ENCODE data around the gene CDYL2.

The CDYL2 gene

DNA sequence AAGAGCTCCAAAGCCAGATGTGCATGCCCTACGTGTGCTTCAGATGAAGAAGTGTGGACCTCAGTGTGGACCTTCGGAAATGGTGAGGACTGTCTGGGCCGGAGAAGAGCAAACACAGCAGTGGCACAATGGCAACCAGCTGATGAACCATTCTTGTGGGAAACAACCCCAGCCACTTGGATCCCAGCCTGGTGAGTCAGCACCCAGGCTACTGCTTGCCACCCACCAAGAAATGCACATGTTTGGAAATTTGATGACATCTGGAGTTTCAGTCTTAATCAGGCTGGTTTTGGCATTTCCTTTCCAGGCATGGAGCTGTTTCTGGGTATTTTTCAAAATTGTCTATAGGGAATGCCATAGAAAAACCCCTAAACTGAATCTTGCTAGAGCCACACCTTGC, 220.9 kb downstream of the CDYL2 start:
- DNase-seq = no peak

DNA sequence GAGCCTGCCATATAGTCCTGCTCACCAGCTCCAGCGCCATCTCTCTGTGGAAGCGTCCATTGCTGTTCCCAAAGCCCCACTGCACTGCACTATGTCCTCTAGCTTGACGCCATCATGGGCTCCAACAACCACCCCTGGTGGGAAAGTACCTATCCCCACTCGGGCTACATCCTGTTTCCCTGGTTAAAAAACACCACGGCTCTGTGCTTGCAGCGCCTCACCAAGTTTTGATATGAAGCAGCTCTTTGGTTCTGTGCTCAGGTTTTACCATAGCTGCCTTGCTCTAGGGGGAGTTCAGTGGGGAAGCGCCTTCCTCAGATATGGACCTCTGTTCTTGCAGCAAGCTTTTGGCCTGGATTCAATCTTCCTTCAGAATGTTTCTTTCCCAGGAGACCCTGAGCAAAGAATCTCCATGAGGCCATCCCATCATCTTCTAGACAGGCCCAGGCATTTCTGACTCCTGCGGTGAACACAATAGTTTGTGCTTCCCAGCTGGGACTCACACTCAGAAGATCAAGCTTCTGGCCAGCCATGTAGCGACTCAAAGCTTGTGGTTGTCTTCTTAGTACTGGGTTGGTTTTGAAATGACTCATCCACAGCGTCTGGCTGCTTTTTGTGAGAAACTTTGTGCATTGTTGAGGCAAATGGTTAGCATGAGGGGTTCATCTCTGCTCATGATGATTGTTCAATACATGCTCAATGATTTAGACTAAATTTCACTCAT, 224.1 kb downstream of the CDYL2 start:
- DNase-seq = no peak

DNA sequence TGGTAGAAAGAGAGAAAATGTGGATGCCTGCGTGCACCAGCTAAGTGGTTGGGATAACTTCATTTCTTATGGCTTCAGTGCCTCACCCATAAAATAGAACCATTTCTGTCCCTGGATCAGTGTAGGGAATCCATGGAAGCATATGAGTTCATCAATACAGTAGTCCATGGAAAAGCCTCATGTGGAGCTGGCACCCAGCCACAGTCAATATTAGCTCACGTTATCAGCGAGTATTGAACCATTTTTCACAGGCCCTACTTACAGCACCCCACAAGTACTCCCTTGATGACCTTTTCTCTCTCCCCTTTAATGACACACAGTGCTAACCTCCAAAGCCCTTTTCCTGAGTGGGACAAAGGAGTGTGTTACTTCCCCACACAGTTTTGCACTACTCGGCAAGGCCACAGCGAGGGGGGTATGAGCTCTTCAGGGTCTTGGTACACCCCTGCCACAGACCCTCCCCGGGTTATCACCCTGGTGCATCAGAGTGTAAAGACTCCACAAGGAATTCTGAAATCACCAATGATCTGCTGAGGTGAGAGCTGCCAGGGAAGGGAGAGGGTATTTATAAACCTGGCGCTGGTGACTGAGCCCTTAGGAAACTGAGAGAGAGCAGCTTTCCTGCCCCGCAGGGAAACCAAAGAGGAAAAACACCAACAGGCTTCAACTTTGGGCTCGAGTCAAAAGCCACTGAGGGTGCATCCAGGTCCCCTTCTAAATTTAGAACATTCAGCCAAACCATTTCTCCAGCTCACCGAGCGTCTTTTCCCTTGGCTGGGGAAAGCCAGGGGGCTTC, 226.7 kb downstream of the CDYL2 start:
- DNase-seq = no peak

DNA sequence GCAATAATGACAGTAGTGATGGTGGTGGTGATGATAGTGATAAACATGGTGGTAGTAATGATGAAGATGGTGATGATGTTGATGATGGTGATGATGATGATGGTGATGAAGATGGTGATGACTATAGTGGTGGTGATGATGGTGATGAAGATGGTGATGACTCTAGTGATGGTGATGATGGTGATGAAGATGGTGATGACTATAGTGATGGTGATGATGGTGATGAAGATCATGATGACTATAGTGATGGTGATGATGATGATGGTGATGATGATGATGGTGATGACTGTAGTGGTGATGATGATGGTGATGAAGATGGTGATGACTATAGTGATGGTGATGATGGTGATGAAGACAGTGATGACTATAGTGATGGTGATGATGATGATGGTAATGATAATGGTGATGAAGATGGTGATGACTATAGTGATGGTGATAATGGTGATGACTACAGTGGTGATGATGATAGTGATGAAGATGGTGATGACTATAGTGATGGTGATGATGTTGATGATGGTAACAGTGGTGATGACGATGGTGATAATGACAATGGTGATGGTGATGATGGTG, 228.0 kb downstream of the CDYL2 start:
- no peak for DNase-seq

DNA sequence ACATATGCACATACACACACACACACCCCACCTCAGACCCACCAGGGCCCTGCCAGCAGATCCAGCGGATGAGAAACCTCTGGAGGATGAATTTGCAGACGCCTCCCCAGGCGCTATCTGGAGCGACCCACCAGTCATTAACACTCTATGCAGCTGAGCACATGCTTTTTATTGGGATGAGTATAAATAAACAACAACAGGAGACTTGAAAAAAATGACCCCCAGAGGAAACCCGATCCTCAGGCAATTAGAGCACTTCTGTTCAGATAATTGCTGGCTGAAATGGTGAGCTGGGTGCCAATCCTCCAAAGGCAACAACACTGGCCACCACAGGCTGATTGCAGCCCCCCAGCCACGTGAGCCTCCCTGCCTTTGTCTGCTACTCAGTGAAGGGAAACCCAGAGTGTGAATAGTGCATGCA, 230.7 kb downstream of the CDYL2 start:
- no peak for DNase-seq

DNA sequence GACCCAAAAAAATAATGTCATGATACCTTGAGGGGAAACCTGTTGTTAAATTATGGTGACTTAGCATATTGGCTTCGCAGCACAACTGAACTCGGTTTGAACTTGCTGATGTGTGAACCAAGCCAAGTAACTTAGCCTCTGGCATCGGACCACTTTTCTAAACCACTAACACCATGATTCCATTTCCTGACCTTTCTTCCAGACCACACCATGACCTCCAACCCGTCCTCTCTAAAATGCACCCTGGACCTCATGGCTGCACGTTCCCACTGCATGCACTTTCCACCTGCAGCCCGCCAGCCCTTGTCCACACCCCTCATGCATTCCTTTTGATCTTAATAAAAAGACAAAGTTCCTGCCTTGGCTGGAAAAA, 234.3 kb downstream of the CDYL2 start:
- DNase-seq = no peak

DNA sequence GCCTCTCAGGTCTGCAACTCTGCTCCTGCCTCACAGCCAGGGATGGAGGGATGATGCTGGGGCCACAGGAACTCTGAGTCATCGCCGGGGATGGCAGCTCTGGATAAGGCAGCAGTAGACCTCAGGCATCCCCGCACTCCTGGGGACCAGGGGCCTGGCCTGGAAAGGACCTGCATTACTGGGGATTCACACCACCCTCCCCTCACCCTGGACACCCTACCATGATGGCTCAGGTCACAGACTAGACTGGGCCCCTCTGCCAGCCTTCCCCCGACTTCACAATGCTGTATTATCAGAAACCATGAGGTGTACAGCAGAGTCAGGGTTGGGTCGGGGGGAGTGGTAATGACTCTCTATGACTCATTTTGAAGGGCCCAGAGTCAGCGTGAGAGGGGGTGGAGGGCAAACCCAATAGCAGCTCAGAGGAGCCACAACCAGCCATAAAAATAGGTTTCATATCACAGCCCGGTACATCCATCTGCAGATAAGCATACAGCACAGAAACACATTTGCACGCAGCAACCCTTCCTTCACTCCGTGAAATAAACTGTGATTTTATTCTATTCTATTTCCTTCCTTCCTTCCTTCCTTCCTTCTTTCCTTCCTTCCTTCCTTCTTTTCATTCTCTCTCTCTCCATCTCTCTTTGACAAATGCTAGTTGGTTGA, 234.8 kb downstream of the CDYL2 start:
- no peak for DNase-seq

DNA sequence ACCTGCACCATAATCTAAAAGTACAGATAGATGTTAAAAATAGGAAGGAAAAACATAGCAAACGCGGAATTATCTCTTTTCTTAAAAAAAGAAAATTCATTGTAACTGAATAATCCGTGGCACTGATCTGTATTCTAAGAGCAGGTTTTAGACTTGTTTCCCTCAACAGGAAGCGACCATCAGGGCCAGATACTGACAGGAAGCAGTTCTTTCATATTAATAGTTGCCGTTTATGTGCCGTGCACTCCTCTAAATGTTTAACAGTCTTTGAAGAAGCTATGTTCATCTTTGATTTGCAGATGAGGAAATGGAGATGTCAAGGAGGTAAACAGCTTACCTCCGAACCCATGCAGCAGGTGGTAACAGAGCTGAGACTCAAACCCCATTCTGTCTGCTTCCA, 240.0 kb downstream of the CDYL2 start:
- no peak for DNase-seq

DNA sequence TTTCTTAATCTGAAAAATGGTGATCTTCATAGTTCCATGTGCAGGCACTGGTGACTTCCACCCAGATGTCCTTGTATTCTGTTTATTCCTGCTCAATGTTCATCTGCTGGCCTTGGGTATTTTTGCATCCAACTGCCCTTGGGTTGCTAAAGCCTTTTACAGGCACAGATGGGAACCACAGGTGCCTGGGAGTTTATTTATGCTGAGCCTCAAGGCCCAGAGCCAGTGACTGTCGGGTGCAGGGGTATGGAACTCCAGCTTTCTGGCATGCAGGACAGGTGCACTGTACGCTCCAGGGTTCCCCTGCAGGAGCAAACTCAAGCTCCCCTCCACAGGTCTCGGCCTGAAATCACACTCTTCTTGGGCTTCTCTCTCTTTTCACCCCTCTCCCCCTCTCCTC, 241.3 kb downstream of the CDYL2 start:
- no peak for DNase-seq

DNA sequence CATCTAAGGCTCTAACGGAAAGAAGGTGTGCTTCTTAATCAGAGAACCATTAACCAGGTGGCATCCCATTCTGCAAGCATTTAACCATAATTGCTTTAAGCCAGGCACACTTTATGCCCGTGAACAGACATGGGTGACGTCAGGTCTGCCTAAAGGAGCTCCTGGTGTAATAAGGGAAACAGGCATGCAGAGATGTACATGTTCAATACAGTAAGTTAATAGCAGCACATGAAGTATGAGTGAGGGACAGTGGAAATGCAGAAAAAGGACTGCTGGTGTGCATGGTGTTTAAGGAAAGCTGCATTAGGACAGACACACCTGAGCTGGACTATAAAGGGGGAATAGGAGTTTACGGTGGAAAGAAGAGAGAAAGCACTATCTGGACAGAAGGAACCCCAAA, 245.0 kb downstream of the CDYL2 start:
- DNase-seq = no peak

DNA sequence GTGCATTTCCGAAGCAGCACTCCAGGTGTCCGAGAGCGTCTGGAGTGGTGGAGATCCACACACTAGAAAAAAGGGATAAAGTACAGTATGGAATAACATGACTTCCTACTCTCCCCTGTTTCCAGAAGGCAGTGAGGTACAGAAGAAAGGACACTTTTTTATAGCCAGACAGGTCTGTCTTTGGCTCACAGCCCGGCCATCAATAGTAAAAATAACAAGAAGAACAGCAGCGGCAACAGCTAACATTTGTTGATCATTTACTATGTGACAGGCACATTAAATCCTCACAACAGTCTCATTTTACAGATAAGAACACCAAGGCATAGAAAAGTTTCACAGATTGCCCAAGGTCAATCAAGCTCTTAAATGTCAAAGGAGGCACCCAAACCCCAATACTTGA, 247.4 kb downstream of the CDYL2 start:
- DNase-seq = no peak

DNA sequence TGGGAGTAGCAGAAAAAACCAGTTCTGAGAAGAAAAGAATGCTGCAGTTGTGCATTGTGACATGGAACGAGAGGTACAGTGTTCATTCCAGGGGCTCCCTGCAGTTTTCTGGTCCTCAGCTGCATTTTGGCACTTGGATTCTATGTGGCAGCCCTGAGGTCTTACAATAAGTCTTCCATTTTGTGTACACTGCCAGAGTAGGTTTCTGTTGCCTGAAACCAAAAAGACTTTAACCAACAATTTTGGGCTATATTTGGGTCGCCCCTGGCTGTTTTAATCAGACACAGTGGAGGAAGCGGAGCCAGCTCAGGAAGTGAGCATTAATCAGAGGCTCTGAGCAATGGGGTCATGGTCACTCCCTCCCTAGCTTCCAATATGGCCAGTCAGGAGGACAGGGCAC, 247.9 kb downstream of the CDYL2 start:
- no peak for DNase-seq

DNA sequence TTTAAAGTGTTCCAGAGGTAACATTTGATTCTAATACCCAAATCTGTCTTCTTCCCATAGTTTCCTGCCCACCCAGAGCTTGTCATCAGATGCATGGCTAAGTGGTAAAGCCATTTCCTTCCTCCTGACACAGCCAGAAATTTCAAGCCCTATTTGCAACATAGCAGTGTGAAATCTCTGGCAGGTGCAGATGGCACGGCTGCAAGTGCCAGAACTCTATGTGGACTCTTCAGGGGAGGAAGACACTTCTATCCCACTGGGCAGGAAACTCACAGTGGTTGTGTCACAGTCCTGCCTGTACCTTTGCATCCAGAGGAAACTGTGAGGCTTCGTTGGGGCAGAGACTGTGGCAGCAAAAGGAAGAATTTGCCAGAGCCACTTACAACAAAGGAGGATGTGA, 250.4 kb downstream of the CDYL2 start:
- no peak for DNase-seq

DNA sequence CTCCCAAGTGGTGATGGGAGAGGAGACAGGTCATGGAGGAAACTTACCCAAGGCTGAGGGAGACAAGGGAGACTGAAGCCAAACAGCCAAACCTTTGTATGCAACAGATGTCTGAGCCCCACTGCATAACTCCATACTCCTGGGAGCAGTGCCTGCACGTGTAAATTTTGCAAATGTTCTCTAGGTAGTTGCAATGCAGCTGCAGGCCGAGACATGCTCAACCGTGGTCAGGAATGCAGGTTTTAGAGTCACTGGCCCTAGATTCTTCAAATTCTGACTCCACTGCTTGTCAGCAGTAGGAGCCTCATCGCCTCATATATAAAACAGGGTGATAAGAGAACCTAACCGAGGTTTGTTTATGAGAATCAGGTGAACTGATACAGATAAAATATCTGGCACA, 252.1 kb downstream of the CDYL2 start:
- DNase-seq = no peak

Measured in NCI-H446 treated with DMSO at 0.1 percent for 48 hours (cell line).